BJ (cell line): ENCODE measurements around the gene KIF22. TPM values are rescaled to one million over a fixed set of nuclear protein-coding genes. Genes with fewer than 3 reads are reported as not detected.

Experiments used
- CTCF ChIA-PET: fragments of 350-600 bp; formaldehyde crosslinking; extraction: SDS; loops from one replicate; lab custom pipeline; 2021; ENCODE audit warnings: antibody characterized with exemption, inconsistent platforms; lab: Yijun Ruan, JAX
- POLR2A ChIA-PET: fragments of 300-600 bp; sonication (Branson Sonifier 250); formaldehyde crosslinking; extraction: SDS; loops from one replicate; lab custom pipeline; 2021; ENCODE audit warnings: antibody characterized with exemption; lab: Charles Lee
- DNase-seq: peaks from one replicate; pipeline ENCODE4 v3.0.0-alpha.2; 2011; ENCODE audit warnings: low read depth
- H3K27me3 ChIP-seq: 2 replicates; pipeline ENCODE4 v1.6.0; 2011; ENCODE audit warnings: low read length; ENCODE audit not compliant: control insufficient read depth, insufficient read depth
- H3K36me3 ChIP-seq: 2 replicates; pipeline ENCODE4 v1.5.1; 2011; ENCODE audit warnings: low read length; ENCODE audit not compliant: control insufficient read depth, insufficient read depth
- H3K4me3 ChIP-seq: 2 replicates; pipeline ENCODE4 v1.5.1; 2011; ENCODE audit warnings: low read depth, mild to moderate bottlenecking, control low read depth, low read length
- polyA plus RNA-seq: library from polyadenylated mRNA; depleted of rRNA; stranded (reverse); fragments of >200 nt; gene quantifications from 2 replicates; pipeline ENCODE4 v1.2.3, GENCODE V29; 2011
- TF ChIP-seq, protein P1 (sequence below): IDR thresholded peaks from 2 replicates; pipeline ENCODE4 v1.5.1; 2011; ENCODE audit warnings: low read depth, mild to moderate bottlenecking, control low read depth, inconsistent platforms, low read length, moderate library complexity; ENCODE audit not compliant: insufficient read depth

Gene KIF22
- polyA plus RNA-seq, 1 experiment = 68.3 TPM

DNA sequence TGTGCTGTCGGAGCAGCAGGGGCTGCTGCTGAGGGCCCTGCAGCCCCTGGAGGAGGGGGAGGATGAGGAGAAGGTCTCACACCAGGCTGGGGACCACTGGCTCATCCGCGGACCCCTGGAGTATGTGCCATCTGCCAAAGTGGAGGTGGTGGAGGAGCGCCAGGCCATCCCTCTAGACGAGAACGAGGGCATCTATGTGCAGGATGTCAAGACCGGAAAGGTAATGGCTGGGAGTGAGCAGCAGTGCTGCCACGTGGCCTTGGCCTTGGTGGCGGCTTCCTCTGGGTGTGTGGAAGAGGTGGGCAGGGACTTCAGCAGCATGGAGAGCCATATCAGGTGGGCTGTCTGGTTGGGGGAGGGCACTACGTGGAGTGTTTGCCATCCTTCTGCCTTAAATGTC, 49.7 kb downstream of the KIF22 start:
- ChIA-PET CTCF (no interaction called here), POLR2A (no interaction called here)
- TF ChIP-seq, protein P1, sequence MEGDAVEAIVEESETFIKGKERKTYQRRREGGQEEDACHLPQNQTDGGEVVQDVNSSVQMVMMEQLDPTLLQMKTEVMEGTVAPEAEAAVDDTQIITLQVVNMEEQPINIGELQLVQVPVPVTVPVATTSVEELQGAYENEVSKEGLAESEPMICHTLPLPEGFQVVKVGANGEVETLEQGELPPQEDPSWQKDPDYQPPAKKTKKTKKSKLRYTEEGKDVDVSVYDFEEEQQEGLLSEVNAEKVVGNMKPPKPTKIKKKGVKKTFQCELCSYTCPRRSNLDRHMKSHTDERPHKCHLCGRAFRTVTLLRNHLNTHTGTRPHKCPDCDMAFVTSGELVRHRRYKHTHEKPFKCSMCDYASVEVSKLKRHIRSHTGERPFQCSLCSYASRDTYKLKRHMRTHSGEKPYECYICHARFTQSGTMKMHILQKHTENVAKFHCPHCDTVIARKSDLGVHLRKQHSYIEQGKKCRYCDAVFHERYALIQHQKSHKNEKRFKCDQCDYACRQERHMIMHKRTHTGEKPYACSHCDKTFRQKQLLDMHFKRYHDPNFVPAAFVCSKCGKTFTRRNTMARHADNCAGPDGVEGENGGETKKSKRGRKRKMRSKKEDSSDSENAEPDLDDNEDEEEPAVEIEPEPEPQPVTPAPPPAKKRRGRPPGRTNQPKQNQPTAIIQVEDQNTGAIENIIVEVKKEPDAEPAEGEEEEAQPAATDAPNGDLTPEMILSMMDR = no peak
- DNase-seq = no peak
- peaks cover 49% of the 10 kb centered on the region for H3K36me3 ChIP-seq
- no peak overlapping the region for H3K4me3 ChIP-seq
- H3K27me3 ChIP-seq = no peaks in the 10 kb centered on the region

DNA sequence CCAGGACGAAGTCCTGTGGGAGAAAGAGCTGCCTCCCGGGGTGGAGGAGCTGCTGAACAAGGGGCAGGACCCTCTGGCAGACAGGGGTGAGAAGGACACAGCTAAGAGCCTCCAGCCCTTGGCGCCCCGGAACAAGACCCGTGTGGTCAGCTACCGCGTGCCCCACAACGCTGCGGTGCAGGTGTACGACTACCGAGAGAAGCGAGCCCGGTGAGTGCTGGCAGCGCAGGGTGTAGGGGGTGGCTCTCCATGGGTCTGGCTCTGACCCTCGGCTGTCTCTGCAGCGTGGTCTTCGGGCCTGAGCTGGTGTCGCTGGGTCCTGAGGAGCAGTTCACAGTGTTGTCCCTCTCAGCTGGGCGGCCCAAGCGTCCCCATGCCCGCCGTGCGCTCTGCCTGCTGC, 51.1 kb downstream of the KIF22 start:
- H3K4me3 ChIP-seq = no peak overlapping the region
- no peak for DNase-seq
- H3K36me3 ChIP-seq = peaks cover 54% of the 10 kb centered on the region
- POLR2A ChIA-PET = no interaction called here
- no peaks in the 10 kb centered on the region for H3K27me3 ChIP-seq
- TF ChIP-seq, protein P1 = no peak
- CTCF ChIA-PET = interaction anchor here (1.1 kb wide), 1 partner anchor 25 kb away, joined by 3 read pairs; no protein-coding TSS in a partner anchor

DNA sequence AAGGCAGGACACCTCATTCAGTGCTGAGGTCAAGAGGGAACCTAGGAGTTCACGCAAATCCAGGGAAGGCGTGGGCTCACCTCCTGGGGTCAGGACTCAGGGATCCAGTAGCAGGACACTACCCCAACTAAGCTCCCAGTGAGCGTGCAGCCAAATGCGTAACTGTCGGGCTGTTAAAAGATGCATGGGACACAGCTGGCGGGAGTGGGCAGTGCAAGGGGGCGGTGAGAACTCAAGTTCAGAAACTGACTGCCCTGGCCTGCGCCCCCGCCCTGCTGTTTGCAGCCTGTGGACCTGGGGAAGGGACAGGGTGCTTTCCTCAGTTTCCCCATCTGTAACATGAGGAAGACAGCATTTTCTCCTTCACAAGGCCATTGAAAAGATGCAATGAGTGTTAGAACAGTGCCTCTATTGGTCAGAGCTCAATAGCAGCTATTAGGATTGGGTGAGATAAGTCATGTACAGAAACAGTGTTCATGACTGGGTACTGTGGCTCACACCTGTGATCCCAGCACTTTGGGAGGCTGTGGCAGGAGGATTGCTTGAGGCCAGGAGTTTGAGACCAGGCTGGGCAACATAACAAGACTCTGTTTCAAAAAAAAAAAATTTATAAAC, 52.3 kb downstream of the KIF22 start:
- Histone ChIP-seq H3K4me3 (no peak overlapping the region), H3K27me3 (no peaks in the 10 kb centered on the region), H3K36me3 (peaks cover 57% of the 10 kb centered on the region)
- DNase-seq = no peak
- CTCF ChIA-PET = no interaction called here
- TF ChIP-seq, protein P1 = no peak
- POLR2A ChIA-PET = interaction anchor here (0.5 to 0.6 kb wide), 2 partner anchors 18 to 28 kb away, joined by 6 to 21 read pairs; no protein-coding TSS in a partner anchor

DNA sequence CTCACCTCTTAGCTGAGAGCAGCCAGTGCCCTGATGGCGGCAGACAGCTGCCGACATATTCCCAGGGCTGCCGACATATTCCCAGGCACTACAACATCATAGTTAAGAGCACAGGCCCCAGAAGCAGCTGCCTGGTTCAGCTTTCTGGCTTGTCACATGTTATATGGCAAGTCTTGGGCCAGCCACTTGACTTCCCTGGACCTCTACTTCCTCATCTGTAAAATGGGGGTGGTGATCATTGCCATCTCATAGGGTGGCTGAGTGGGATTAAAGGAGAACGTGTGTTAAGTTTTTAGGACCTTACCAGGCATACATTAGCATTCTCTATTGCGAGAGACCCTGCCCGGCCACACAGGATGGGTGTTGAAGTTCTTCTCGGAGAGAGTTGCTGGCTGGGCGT, 53.4 kb downstream of the KIF22 start:
- H3K4me3 ChIP-seq = no peak overlapping the region
- no peaks in the 10 kb centered on the region for H3K27me3 ChIP-seq
- TF ChIP-seq, protein P1 = no peak
- no peak for DNase-seq
- ChIA-PET CTCF (no interaction called here), POLR2A (no interaction called here)
- peaks cover 57% of the 10 kb centered on the region for H3K36me3 ChIP-seq

DNA sequence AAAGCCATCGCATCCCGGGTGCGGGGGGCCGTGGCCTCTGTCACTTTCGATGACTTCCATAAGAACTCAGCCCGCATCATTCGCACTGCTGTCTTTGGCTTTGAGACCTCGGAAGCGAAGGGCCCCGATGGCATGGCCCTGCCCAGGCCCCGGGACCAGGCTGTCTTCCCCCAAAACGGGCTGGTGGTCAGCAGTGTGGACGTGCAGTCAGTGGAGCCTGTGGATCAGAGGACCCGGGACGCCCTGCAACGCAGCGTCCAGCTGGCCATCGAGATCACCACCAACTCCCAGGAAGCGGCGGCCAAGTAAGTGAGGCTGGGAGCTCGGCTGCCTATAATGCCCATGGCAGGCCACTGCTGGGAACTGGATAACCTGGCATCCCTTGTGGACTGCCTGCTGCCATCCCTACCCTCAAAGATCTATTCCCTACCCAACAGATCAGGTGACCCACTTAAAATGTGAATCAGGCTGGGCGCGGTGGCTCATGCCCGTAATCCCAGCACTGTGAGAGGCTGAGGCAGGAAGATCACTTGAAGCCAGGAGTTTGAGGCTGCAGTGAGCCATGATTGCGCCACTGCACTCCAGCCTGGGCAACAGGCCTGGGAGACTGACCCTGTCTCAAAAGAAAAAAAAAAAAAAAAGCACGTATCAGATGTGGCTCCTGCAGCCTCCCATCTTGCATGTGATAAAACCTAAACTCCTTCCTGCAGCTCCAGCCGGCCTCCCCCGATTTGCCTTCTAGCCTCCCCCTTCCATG, 54.2 kb downstream of the KIF22 start:
- ChIA-PET POLR2A (no interaction called here), CTCF (no interaction called here)
- H3K27me3 ChIP-seq = no peaks in the 10 kb centered on the region
- no peak overlapping the region for H3K4me3 ChIP-seq
- DNase-seq = no peak
- TF ChIP-seq, protein P1 = no peak
- peaks cover 57% of the 10 kb centered on the region for H3K36me3 ChIP-seq
